ENCODE results near the gene VAMP1.

- no peak for TF ChIP-seq CTCF (conservative IDR thresholded peaks at IDR 0.05; ENCODE audit: low read depth in 2 of 2)
- no peak for TF ChIP-seq EZH2phosphoT487 (IDR thresholded peaks at IDR 0.05; ENCODE audit: unreplicated experiment)
- TF ChIP-seq EZH2 (IDR thresholded peaks at IDR 0.05; ENCODE audit: low read depth, unreplicated experiment) = no peak
- no peak for TF ChIP-seq REST (IDR thresholded peaks at IDR 0.05; ENCODE audit: unreplicated experiment)
- TF ChIP-seq POLR2AphosphoS5 (IDR thresholded peaks at IDR 0.05; ENCODE audit: low read depth) = no peak
- TF ChIP-seq STAT1 (IDR thresholded peaks at IDR 0.05; ENCODE audit: unreplicated experiment) = no peak
- no peak for TF ChIP-seq JUNB (IDR thresholded peaks at IDR 0.05; ENCODE audit: unreplicated experiment)
Measured at GRCh38 chr12:6459004-6459337, 11.5 kb downstream of the VAMP1 start.

Measured in GM23338 (cell line).